NCI-H345 treated with DMSO at 0.1 percent for 48 hours (cell line): Measurements from ENCODE around the gene ITPR2.

Experiments used
- DNase-seq: peaks from one replicate; lab custom pipeline; 2025; ENCODE audit not compliant: unreplicated experiment; lab: John Stamatoyannopoulos, UW

ITPR2 gene

GRCh38 chr12:26580619-26581018 lies 252.4 kb downstream of the ITPR2 start:
- DNase-seq, result no peak

- DNase-seq, result no peak
These were observed 256.7 kb downstream of the ITPR2 start for GRCh38 chr12:26576266-26576665.

- no peak for DNase-seq
These were observed 259.6 kb downstream of the ITPR2 start for GRCh38 chr12:26573225-26573909.

- DNase-seq, result no peak
These were observed 260.9 kb downstream of the ITPR2 start for GRCh38 chr12:26572137-26572536.

- DNase-seq, result no peak
These were observed 261.4 kb downstream of the ITPR2 start for GRCh38 chr12:26571560-26571959.

- DNase-seq, result no peak
These were observed 265.9 kb downstream of the ITPR2 start for GRCh38 chr12:26567126-26567525.

GRCh38 chr12:26566675-26567074 lies 266.3 kb downstream of the ITPR2 start:
- DNase-seq, result no peak

- no peak for DNase-seq
These were observed 266.8 kb downstream of the ITPR2 start for GRCh38 chr12:26566186-26566585.

- no peak for DNase-seq
These were observed 268.6 kb downstream of the ITPR2 start for GRCh38 chr12:26564391-26564790.

- DNase-seq, result no peak
These were observed 269.4 kb downstream of the ITPR2 start for GRCh38 chr12:26563552-26563951.

- no peak for DNase-seq
These were observed 275.7 kb downstream of the ITPR2 start for GRCh38 chr12:26557326-26557725.

- DNase-seq, result no peak
These were observed 276.1 kb downstream of the ITPR2 start for GRCh38 chr12:26556916-26557315.

- DNase-seq, result no peak
These were observed 277.9 kb downstream of the ITPR2 start for GRCh38 chr12:26555139-26555538.

GRCh38 chr12:26554332-26554731 lies 278.7 kb downstream of the ITPR2 start:
- no peak for DNase-seq

GRCh38 chr12:26551385-26551784 lies 281.6 kb downstream of the ITPR2 start:
- no peak for DNase-seq

- no peak for DNase-seq
These were observed 284.8 kb downstream of the ITPR2 start for GRCh38 chr12:26548227-26548626.

GRCh38 chr12:26546535-26547314 lies 286.3 kb downstream of the ITPR2 start:
- DNase-seq, result no peak

GRCh38 chr12:26539131-26539530 lies 293.9 kb downstream of the ITPR2 start:
- no peak for DNase-seq

GRCh38 chr12:26537651-26538050 lies 295.3 kb downstream of the ITPR2 start:
- DNase-seq, result no peak

GRCh38 chr12:26537126-26537525 lies 295.9 kb downstream of the ITPR2 start:
- no peak for DNase-seq

GRCh38 chr12:26535826-26536225 lies 297.2 kb downstream of the ITPR2 start:
- no peak for DNase-seq

GRCh38 chr12:26534071-26534470 lies 298.9 kb downstream of the ITPR2 start:
- DNase-seq, result no peak

GRCh38 chr12:26533211-26533610 lies 299.8 kb downstream of the ITPR2 start:
- no peak for DNase-seq
